Astrocyte of the cerebellum (primary cell): Measurements from ENCODE around the gene OBP2A.
"Not testable (repeated sequence)": the region's sequence is repeated elsewhere in the genome, so short reads cannot be mapped to it uniquely, and the experiment has no call there.

Experiments
- DNase-seq: peaks from one replicate; pipeline ENCODE4 v3.0.0-alpha.2; 2011; ENCODE audit warnings: low read depth
- H3K4me3 ChIP-seq: 2 replicates; pipeline ENCODE4 v1.5.1; 2011; ENCODE audit warnings: mild to moderate bottlenecking, low read depth, low read length, moderate library complexity
- CTCF ChIP-seq: IDR thresholded peaks from 2 replicates; pipeline ENCODE4 v1.5.1; 2012; ENCODE audit warnings: low read length, low read depth, moderate library complexity, mild to moderate bottlenecking; ENCODE audit errors: missing control alignments
- in situ Hi-C: cut with HindIII; loops from 2 replicates; pipeline ENCODE4 v1.10.0; 2017; ENCODE audit warnings: low sequenced_read_pairs

The OBP2A gene

GRCh38 chr9:135544981-135545635, 818 bp upstream of the OBP2A start:
- no peak overlapping the region for H3K4me3 ChIP-seq
- TF ChIP-seq CTCF: no peak
- no peak for DNase-seq
- in situ Hi-C loops: no loop called here

GRCh38 chr9:135546792-135547617, 1.1 kb downstream of the OBP2A start:
- DNase-seq, H3K4me3 ChIP-seq, in situ Hi-C loops: not testable (repeated sequence)

GRCh38 chr9:135547756-135548736, 2.1 kb downstream of the OBP2A start:
- DNase-seq: no peak
- in situ Hi-C loops: no loop called here
- TF ChIP-seq CTCF: no peak
- no peak overlapping the region for H3K4me3 ChIP-seq

- in situ Hi-C loops, H3K4me3 ChIP-seq, DNase-seq: not testable (repeated sequence)
Observed at GRCh38 chr9:135549478-135550343, 3.8 kb downstream of the OBP2A start.

- no peak for DNase-seq
- in situ Hi-C loops: no loop called here
- no peak overlapping the region for H3K4me3 ChIP-seq
- no peak for TF ChIP-seq CTCF
Observed at GRCh38 chr9:135550344-135550918, 4.5 kb downstream of the OBP2A start.

GRCh38 chr9:135551031-135551430, 5.1 kb downstream of the OBP2A start:
- DNase-seq: no peak
- in situ Hi-C loops: no loop called here
- H3K4me3 ChIP-seq: no peak overlapping the region
- no peak for TF ChIP-seq CTCF

GRCh38 chr9:135551456-135551855, 5.5 kb downstream of the OBP2A start:
- no peak for TF ChIP-seq CTCF
- DNase-seq: no peak
- no peak overlapping the region for H3K4me3 ChIP-seq
- in situ Hi-C loops: no loop called here
